HG03571 (cell line): ENCODE data around the gene DDX42.
"Not testable (repeated sequence)": the region's sequence is repeated elsewhere in the genome, so short reads cannot be mapped to it uniquely, and the experiment has no call there.

Experiments
- ATAC-seq: cut with Tn5 transposase; IDR thresholded peaks from one replicate; pipeline ENCODE4 v1.9.1; 2021; ENCODE audit not compliant: unreplicated experiment

The DDX42 gene

DNA sequence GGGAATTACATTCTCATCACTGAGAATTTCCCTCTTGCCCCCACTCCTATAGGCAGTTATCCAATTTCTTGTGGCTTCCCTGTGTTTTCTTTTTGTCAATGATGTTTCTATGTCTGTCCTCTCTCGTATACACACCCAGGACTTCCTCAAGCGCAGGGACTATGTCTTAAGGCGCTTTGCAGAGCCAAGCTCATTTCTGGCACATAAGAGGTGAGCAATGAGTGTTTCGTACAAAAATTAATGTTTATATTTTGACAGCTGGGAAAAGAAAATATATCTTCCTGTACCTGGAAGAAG lies 947 bp downstream of the DDX42 start:
- no peak for ATAC-seq

- ATAC-seq = no peak
These were observed 1.4 kb downstream of the DDX42 start for GRCh38 chr17:63775420-63775819.

DNA sequence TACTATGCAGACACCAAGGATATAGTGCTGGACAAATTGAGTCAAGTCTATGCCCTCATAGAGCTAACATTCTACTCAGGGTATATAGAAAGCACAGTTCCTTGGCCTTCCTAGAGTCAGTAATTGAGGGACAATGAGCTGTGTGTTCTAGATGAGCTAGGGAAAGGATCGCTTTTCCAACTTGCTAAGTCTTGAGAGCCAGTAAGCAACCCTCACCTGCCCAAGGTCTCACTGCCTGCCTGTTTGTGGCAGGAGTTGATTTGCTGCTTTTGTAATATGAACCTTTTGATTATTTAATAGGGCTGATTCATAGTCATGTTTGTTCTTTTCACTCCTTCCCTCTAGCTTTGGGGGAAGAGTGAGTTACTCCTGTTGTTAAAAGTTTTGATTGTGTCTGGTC lies 6.5 kb downstream of the DDX42 start:
- no peak for ATAC-seq

- no peak for ATAC-seq
These were observed 7.0 kb downstream of the DDX42 start for GRCh38 chr17:63780928-63781327.

- ATAC-seq = no peak
These were observed 9.6 kb downstream of the DDX42 start for GRCh38 chr17:63783522-63783921.

DNA sequence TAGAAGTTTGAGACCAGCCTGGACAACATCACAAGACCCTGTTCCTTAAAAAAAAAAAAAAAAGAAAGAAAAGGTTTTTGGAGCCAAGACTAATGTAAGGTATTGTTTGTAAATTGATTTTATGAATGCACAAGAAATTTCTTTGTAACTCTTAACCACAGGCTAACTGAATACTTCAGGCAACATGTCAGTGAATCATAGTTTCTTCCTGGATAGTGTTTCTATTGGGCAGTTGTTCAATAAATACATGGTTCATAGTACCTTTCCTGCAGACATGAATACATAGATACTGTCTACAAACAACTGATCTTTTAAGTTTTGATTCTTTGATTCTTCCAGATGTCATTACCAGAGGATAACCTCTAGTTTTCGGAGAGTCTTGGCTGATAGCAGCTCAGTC lies 11.6 kb downstream of the DDX42 start:
- no peak for ATAC-seq

GRCh38 chr17:63786117-63786516 lies 12.1 kb downstream of the DDX42 start:
- no peak for ATAC-seq

GRCh38 chr17:63786971-63787711 lies 13.2 kb downstream of the DDX42 start:
- no peak for ATAC-seq

DNA sequence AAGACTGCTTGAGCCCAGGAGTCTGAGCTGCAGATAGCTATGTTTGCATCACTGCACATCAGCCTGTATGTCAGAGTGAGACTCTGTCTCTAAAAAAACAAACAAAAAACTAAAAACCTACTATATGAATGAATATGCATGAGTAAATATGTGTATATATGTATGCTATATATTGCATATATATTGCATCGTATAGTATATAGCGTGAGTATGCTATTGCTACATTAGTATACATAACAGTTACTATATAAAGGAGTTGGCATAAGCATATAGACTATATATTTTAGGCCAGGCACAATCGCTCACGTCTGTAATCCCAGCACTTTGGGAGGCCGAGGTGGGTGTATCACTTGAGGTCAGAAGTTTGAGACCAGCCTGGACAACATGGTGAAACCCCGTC lies 16.1 kb downstream of the DDX42 start:
- ATAC-seq = no peak

DNA sequence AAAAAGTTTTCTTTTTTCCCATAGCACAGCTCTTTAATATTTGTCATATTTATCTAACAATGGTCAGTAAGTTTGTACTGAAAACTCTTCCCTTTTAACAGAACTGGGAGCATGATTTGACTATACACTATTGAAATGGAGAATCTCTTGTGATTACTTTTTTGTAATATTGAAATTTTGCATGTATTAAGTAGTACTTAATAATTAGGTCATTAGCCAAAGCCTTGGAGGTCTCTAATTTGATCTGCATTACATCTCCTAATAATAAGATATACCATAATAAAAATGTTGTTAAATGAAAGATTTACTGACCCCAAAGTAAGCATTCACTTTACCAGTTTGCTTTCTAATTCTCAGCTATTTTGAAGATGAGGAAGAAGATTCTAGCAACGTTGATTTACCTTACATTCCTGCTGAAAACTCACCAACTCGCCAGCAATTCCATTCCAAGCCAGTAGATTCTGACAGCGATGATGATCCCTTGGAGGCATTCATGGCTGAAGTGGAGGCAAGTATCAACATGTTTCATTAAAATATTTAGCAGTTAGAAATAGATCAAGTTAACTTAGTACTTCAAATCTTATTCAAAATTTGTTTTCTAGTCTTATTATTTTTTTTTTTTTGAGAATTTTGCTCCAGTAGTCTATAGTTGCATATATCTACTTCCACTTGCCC lies 18.2 kb downstream of the DDX42 start:
- no peak for ATAC-seq

- not testable (repeated sequence) for ATAC-seq
These were observed 22.4 kb downstream of the DDX42 start for GRCh38 chr17:63796375-63796774.

GRCh38 chr17:63798572-63799106 lies 24.7 kb downstream of the DDX42 start:
- no peak for ATAC-seq

DNA sequence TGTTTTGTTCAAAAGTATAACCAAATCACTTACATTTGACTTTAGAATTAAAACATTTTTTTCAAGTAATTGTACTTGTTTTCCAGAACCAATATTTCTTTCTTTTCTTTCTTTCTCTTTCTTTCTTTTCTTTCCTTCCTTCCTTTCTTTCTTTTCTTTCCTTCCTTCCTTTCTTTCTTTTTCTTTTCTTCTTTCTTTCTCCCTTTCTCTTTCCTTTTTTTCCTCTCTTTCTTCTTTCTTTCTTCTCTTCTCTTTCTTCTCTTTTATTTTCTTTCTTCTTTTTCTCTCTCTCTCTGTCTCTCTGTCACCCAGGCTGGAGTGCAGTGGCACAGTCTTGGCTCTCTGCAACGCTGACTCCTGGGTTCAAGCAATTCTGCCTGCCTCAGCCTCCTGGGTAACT lies 26.8 kb downstream of the DDX42 start:
- ATAC-seq = no peak

DNA sequence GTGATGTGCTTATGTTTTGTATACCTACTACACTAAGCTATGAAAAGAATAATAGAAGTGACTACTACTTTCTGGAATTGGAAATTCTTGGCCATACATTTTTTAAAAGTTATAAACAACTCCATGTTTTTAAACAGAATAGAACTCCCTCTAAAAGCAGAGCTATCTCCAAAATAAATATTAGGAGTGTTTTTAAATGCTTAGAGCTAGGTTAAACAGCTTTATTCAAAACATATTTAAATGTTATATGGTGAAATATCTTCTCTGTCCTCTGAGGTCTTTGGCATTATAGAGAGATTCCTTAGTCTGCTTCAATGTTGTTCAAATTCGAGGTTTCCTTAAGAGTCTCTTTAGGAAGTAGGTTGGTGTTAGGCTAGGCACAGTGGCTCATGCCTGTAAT lies 30.4 kb downstream of the DDX42 start:
- ATAC-seq = no peak

- ATAC-seq = no peak
These were observed 31.6 kb downstream of the DDX42 start for GRCh38 chr17:63805591-63805990.

- ATAC-seq = no peak
These were observed 36.0 kb downstream of the DDX42 start for GRCh38 chr17:63809970-63810369.

DNA sequence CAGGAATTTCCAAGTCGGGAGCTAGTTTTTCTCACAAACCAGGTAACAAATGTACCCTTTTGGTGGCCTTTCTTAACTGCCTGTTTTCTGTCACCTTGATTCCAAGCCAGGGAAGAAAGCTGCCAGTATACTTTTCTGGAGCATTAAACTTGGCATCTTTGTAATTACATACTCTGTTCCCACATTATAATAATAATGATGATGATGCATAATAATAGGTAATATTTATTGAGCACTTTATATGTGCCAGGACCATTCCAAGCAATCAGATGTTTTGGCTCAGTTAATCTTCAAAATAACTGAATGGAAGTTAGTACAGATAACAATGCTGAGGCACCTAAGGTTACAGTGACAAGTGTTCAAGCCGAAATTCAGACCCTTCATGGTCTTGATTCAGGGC lies 42.2 kb downstream of the DDX42 start:
- ATAC-seq = no peak

- ATAC-seq = no peak
These were observed 42.7 kb downstream of the DDX42 start for GRCh38 chr17:63816669-63817068.

- ATAC-seq = no peak
These were observed 43.9 kb downstream of the DDX42 start for GRCh38 chr17:63817736-63818385.

GRCh38 chr17:63819131-63819530 lies 45.2 kb downstream of the DDX42 start:
- ATAC-seq = no peak

- no peak for ATAC-seq
These were observed 45.9 kb downstream of the DDX42 start for GRCh38 chr17:63819585-63820537.
